ENCODE measurements around the gene KAZN.

DNA sequence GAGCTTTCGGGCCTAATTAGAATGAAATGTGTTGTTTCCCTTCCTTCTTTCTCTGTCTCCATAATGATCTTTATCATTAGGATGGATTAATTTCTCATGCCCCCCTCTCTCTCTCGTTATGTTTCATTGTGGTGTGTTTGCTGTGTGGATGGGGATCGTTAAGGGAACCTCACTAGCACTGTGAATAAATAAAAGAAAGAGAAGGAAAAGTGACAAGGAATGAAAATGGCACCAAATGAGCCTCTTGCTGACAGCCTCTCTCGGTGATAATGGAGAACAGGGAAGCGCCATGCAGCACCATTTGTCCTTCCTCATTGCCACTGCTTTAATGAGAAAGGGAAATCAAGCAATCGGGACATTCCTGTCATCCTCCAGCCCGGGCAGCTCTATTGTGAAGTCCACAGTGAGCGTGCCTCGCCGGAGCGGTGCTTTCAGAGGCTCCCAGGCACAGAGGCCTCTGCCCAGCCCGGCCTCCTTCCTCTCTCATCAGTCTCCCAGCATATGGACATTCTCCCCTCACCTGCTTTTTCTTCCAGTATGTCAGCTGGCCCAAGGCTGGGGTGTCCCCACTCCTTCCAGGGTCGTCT, 289.4 kb downstream of the KAZN start:
- TF ChIP-seq, protein P1, sequence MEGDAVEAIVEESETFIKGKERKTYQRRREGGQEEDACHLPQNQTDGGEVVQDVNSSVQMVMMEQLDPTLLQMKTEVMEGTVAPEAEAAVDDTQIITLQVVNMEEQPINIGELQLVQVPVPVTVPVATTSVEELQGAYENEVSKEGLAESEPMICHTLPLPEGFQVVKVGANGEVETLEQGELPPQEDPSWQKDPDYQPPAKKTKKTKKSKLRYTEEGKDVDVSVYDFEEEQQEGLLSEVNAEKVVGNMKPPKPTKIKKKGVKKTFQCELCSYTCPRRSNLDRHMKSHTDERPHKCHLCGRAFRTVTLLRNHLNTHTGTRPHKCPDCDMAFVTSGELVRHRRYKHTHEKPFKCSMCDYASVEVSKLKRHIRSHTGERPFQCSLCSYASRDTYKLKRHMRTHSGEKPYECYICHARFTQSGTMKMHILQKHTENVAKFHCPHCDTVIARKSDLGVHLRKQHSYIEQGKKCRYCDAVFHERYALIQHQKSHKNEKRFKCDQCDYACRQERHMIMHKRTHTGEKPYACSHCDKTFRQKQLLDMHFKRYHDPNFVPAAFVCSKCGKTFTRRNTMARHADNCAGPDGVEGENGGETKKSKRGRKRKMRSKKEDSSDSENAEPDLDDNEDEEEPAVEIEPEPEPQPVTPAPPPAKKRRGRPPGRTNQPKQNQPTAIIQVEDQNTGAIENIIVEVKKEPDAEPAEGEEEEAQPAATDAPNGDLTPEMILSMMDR (conservative IDR thresholded peaks at IDR 0.05), result no peak
- no peak for TF ChIP-seq EZH2 (IDR thresholded peaks at IDR 0.05; ENCODE audit: low read depth)
